ENCODE data around the gene RAPGEF5.

DNA sequence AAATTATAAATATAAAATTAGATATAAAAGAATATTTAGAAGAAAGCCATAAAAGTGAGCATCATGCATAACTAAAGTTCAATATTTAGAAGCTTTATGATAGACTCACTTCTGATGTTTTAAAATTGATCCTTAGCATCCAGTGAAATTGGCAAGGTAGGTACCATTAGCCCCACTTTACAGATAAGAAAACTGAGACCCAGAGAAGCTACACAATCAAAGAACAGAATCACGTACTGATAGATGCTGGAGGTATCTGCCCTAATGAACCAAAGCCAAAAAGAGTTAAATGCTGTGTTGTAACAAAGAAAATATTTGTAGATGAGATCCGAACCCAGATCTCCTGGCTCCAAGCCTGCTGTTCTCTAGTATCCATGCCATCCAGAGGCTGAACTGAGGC, 42.6 kb upstream of the RAPGEF5 start:
- TF ChIP-seq, protein P1, sequence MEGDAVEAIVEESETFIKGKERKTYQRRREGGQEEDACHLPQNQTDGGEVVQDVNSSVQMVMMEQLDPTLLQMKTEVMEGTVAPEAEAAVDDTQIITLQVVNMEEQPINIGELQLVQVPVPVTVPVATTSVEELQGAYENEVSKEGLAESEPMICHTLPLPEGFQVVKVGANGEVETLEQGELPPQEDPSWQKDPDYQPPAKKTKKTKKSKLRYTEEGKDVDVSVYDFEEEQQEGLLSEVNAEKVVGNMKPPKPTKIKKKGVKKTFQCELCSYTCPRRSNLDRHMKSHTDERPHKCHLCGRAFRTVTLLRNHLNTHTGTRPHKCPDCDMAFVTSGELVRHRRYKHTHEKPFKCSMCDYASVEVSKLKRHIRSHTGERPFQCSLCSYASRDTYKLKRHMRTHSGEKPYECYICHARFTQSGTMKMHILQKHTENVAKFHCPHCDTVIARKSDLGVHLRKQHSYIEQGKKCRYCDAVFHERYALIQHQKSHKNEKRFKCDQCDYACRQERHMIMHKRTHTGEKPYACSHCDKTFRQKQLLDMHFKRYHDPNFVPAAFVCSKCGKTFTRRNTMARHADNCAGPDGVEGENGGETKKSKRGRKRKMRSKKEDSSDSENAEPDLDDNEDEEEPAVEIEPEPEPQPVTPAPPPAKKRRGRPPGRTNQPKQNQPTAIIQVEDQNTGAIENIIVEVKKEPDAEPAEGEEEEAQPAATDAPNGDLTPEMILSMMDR (IDR thresholded peaks at IDR 0.05), result no peak
- TF ChIP-seq POLR2A (IDR thresholded peaks at IDR 0.05), result no peak
